NCI-H1694 treated with DMSO at 0.1 percent for 48 hours (cell line): Measurements from ENCODE around the gene NFKBIB.
"Not testable (repeated sequence)": the region's sequence is repeated elsewhere in the genome, so short reads cannot be mapped to it uniquely, and the experiment has no call there.

Source experiments
- DNase-seq: peaks from one replicate; lab custom pipeline; 2025; lab: John Stamatoyannopoulos, UW

Gene NFKBIB

GRCh38 chr19:38928391-38929001 is 28.7 kb downstream of the NFKBIB start:
- no peak for DNase-seq

DNA sequence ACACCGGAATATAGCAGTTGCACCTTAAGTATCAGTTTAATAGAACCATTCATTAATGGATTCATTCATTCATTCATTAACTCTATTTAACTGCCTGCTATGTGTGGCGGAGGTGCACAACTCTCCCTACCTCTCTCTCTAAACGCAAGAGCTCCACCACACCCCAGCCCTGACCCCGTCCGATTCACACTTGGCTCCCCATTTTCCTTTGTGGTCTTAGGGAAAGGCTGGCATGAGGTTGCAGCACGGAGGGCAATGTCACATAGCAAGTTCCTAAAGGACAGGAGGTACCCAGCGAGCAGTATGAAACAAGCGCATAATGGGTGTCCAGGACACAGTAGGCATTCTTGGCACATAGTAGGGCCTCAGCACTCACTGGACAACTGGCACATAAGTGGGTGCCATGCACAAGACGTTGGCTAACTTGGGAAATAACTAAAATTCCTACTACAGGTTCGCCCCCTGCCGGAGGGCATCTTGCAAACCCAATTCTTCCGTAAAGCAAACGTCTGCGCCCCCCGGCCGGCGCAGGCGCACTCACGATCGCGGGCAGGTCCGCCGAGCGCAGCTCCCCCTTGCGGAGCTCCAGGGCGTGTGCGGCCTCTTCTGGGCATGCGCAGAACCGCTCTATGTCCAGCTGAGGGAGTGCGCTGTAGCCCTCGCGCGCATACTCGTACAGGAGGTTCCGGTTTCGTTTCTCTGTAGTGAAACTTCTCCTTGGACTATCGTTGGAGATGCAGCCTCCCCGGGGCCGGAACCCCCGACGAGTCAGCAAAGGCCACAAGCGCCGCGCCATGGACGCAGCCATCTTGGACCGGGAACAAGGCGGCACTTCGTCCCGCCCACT is 30.4 kb downstream of the NFKBIB start, which contains the start of gene SARS2:
SARS2 (minus strand) TSS at position 835 of the 847 bp plus-strand sequence; CDS start at position 808, 27 bp downstream.
- peak; percentile 96 for DNase-seq

DNA sequence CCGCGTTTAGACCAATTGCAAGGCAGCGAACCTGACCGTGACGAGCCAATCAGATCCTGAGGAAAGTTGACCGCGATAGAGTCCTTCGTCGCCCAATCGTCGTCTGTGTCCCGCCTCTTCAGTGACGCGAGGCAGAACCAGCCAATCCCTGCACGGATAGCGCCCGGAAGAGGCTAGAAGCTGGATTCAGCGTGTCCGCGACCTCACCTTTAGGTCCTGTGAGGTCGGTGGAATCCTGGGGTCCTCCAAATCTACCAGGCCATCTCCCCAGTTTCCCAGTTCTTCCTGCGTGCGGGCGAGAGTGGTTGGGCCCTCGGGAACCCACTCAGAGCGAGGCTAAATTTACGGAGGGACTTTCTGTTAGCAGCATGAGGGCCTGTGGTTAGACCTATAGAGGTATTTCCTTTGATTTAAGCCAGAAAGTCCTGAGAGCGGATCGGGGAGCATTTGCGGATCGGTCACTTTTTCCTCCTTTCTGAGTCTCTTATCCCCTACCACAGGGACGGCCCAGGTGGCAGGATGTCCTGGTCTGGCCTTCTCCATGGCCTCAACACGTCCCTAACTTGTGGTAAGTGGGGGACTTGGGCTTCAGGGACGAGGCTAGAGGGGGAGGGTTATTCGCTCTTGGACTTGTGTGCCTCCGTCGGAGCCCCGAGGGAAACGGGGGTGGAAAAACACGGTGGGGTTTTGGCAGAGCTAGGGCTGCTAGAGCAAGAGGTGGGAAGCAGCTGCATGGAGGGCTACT is 31.2 kb downstream of the NFKBIB start, which contains the start of gene MRPS12:
MRPS12 (plus strand) TSS at position 169 of the 745 bp plus-strand sequence; CDS start at position 520, 351 bp downstream.
- DNase-seq, result peak; percentile 99

GRCh38 chr19:38931521-38931793 is 31.7 kb downstream of the NFKBIB start:
- DNase-seq, result no peak

GRCh38 chr19:38932425-38933179 is 32.8 kb downstream of the NFKBIB start:
- peak; percentile 15 for DNase-seq

DNA sequence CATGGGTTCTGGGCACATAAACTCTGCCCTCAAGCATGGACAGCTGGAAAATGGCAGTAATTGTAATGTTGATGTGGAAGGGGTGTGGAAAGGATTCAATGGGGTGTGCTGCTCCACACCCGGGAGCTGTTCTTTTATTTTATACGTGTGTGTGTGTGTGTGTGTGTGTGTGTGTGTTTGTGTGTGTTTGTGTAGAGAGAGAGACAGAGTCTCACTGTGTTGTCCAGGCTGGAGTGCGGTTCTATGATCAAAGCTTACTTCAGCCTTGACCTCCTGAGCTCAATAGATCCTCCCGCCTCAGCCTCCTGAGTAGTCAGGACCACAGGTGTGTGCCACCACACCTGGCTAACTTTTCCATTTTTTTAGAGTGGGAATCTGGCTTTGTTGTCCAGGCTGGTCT is 33.8 kb downstream of the NFKBIB start:
- DNase-seq, result no peak

DNA sequence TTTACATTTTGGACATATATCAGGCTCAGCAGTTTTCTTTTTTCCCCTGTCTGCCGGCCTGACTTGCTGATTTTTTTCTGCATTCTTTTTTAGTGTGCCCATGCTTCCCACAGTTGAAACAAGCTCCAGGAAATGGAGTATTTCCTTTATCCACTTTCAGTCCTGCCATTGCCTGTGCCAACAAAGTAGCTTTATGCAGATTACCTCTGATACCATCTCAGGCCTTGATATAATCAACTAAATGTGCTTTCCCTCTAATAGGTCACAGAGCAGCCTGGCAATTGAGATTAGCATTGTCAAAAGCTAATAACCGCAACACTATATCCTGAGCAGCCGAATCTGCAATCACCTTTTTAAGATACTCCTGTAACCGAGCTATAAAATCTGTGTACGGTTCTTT is 40.2 kb downstream of the NFKBIB start:
- DNase-seq, result no peak

DNA sequence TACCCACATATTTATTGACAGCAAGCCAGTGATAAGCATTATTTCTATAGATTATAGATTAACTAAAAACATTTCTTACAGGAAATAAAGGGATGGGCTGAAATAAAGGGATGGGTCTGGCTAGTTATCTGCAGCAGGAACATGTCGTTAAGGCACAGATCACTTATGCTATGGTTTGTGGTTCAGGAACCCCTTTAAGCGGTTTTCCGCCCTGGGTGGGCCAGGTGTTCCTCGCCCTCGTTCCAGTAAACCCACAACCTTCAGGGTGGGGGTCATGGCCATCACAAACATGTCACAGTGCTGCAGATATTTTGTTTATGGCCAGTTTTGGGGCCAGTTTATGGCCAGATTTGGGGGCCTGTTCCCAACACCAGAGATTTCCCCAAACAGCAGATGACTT is 41.7 kb downstream of the NFKBIB start:
- DNase-seq, result not testable (repeated sequence)

DNA sequence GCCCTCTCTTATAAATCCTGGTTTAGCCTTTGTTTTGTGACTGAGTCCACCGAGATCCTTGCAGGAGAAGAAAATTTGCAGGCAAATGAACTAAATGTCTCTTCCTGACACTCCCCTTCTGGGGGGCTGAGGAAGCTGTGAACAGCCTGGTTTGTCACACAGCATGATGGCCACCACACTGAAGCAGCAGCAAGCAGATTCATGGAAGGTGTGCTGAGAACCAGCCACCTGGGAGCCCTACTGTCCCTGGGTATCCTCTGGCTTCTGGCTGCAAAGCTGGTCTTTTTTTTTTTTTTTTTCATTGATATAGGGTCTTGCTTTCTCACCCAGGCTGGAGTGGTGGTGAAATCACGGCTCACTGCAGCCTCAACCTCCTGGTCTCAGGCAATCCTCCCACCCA is 42.2 kb downstream of the NFKBIB start:
- DNase-seq, result no peak

GRCh38 chr19:38942471-38943181 is 42.9 kb downstream of the NFKBIB start:
- DNase-seq, result no peak

- no peak for DNase-seq
These were observed 45.3 kb downstream of the NFKBIB start for GRCh38 chr19:38944981-38945506.

- no peak for DNase-seq
These were observed 45.9 kb downstream of the NFKBIB start for GRCh38 chr19:38945562-38946228.

GRCh38 chr19:38946229-38947010 is 46.7 kb downstream of the NFKBIB start:
- no peak for DNase-seq

DNA sequence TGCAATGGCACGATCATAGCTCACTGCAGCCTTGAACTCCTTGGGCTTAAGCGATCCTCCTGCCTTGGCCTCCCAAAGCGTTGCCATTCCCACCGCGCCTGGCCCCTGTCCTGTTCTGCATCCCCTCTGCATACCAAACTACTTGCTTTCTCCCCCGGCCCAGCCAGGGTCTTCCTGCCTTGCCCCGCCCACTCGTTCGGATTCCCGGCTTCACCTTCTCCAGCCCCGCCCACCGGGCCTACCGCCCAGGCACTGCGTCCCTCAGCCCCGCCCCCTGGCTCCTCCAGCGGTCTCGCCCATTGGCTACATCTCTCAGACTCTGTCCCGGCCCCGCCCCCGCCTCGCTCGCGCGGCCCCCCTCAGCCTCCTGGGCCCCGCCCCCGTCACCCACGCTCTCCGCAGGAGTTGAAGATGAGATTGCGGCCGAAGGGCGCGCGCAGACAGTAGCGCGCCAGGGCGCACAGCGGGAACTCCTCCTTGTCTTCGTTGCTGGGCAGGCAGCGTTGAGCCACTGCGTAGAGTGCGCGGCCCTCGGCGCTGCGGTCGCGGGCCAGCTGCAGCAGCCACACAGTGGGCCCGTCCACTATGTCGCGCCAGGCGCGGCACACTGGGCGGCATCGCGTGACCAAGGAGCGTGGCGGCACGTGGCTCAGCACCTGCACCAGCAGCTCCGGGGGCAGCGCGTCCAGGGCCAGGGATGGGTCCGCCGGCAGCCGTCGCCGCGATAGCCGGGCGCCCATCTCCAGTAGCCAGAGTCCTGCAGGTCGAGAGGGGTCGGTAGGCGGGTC is 50.0 kb downstream of the NFKBIB start:
- DNase-seq, result no peak

DNA sequence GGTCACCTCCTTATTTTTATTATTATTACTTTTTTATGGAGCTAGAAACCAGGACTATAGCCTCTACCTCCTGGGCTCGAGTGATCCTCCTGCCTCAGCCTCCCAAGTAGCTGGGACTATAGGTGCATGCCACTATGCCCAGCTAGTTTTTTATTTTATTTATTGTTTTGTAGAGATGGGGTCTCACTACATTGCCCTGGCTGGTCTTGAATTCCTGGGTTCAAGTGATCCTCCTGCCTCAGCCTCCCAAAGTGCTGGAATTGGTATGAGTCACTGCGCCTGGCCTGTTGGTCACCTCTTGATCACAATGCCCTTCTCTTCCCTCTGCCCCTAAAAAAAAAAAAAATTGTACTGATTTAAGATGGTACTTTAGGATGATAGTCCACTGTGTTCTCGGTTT is 51.4 kb downstream of the NFKBIB start:
- DNase-seq, result no peak

- DNase-seq, result peak; percentile 72
These were observed 52.8 kb downstream of the NFKBIB start for GRCh38 chr19:38952395-38953165.

DNA sequence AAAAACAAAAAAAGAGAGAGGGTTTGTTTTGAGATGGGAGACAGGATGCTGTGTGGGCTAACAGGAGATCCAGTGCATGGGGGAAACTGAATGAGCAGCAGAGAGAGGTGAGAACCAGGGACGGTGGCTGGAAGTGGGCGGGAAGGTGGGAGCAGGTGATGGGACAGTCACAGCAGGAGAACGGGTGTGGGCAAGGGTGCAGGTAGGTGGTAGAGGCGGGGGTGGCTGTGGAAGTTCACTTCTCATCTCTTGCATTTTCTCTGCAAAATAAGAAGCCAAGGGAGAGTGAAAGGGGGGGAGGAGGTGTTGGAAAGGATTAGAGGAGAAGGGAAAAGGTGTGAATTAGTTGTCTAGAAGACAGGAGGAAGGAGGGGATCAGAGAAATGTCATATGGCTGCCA is 53.9 kb downstream of the NFKBIB start:
- no peak for DNase-seq

DNA sequence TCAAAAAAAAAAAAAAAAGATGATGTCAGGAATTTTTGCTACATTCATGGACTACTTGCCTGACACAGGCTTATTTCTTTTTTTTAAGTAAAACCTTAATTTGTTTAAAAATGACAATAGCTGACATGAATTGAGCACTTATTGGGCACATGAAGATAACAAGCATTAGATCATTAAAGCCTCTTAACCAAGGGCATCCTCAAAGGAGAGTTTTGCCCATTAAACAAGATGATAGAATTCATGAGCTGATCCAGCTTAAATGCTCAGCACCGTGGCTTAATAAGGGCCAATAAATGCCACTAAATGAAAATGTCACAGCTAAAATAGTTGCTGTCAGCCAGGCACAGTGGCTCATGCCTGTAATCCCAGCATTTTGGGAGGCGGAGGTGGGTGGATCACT is 56.5 kb downstream of the NFKBIB start:
- DNase-seq, result no peak
